Body of pancreas (tissue), 4 donors: ENCODE measurements around the gene TPRX1. TPM values are rescaled to one million over a fixed set of nuclear protein-coding genes. Genes with fewer than 3 reads are reported as not detected.

Experiments
- ATAC-seq: fragments of 150-250 bp; one replicate; pipeline ENCODE4 v1.9.1; 2016
- DNase-seq, 4 donors: peaks; one replicate each; pipeline ENCODE4 v3.0.0-alpha.2; 2019
- H3K27ac ChIP-seq, 4 donors: fragments of 200-600 bp; sonication (generic); 1 replicate in 3 of 4; 2 replicates in 1 of 4; pipeline versions ENCODE4 v1.5.1 to v1.6.1; 2016 to 2019; ENCODE audit warnings: mild to moderate bottlenecking in 1 of 4, mixed read lengths in 1 of 4, moderate library complexity in 1 of 4
- H3K27me3 ChIP-seq, 2 donors: fragments of 200-600 bp; sonication (generic); one replicate each; pipeline ENCODE4 v1.6.0; 2016; ENCODE audit warnings: mild to moderate bottlenecking in 1 of 2
- H3K36me3 ChIP-seq, 2 donors: fragments of 200-600 bp; sonication (generic); replicated peaks in 1 of 2; 2 replicates each; pipeline ENCODE4 v1.5.1; 2016; ENCODE audit warnings: low read depth in 2 of 2; ENCODE audit not compliant: insufficient read depth in 1 of 2
- H3K4me1 ChIP-seq: fragments of 200-600 bp; sonication (generic); one replicate; pipeline ENCODE4 v1.6.0; 2016
- H3K4me3 ChIP-seq, 2 donors: fragments of 200-600 bp; sonication (generic); 1 replicate in 1 of 2; 2 replicates in 1 of 2; pipeline ENCODE4 v1.5.1; 2016 to 2019
- H3K9me3 ChIP-seq, 3 donors: fragments of 200-600 bp; sonication (generic); 1 replicate in 2 of 3; 2 replicates in 1 of 3; pipeline ENCODE4 v1.5.1; 2016
- CTCF ChIP-seq, 7 experiments: fragments of 450-650 bp in 4 of 7; fragments of 200-600 bp in 3 of 7; sonication (generic) in 3 of 7; IDR thresholded peaks; one replicate each; pipeline ENCODE4 v1.5.1; 2016 to 2019; ENCODE audit warnings: antibody characterized with exemption in 7 of 7
- POLR2A ChIP-seq, 3 donors: fragments of 450-650 bp; IDR thresholded peaks; one replicate each; pipeline ENCODE4 v1.6.1; 2016; ENCODE audit warnings: antibody characterized with exemption in 3 of 3, mild to moderate bottlenecking in 2 of 3
- WGBS, 2 donors: methylation state at CpG; one replicate each; pipeline ENCODE4 v1.1.5; 2017; 5-methylcytosine and 5-hydroxymethylcytosine counted together
- intact Hi-C: fragments of 100-400 bp; cut with DNase I; formaldehyde crosslinking; loops from one replicate; pipeline ENCODE4 v1.15.1; 2023
- total RNA-seq, 2 donors: library from RNA; depleted of rRNA; stranded (reverse); fragments of >200 nt; gene quantifications; one replicate each; pipeline ENCODE4 v1.1.0, GENCODE V29; 2016

Gene TPRX1
- total RNA-seq, 2 donors from 2014 or later, result not detected

- DNase-seq (no peak), ATAC-seq (no peak)
- Histone ChIP-seq H3K9me3 (no peaks in the 10 kb centered on the region), H3K4me3 (no peak overlapping the region), H3K27ac (no peak overlapping the region), H3K4me1 (peaks cover 8% of the 10 kb centered on the region), H3K27me3 (no peaks in the 10 kb centered on the region), H3K36me3 (no peaks in the 10 kb centered on the region)
- TF ChIP-seq POLR2A (IDR thresholded peaks at IDR 0.05) (no peak), CTCF (IDR thresholded peaks at IDR 0.05) (no peak)
- intact Hi-C loops, result no loop called here
- 69 to 71% methylated on average over 3 of the region's 3 CpGs for WGBS, 2 donors
Measured at GRCh38 chr19:47769534-47769933, 34.8 kb downstream of the TPRX1 start.

- Histone ChIP-seq H3K4me3 (no peak overlapping the region), H3K9me3 (no peaks in the 10 kb centered on the region), H3K36me3 (no peaks in the 10 kb centered on the region), H3K4me1 (peaks cover 8% of the 10 kb centered on the region), H3K27ac (no peak overlapping the region), H3K27me3 (no peaks in the 10 kb centered on the region)
- TF ChIP-seq POLR2A (IDR thresholded peaks at IDR 0.05) (no peak), CTCF (IDR thresholded peaks at IDR 0.05) (no peak)
- intact Hi-C loops, result no loop called here
- no peak for DNase-seq
- no peak for ATAC-seq
- WGBS, 2 donors, result 69 to 86% methylated on average over 2 of the region's 2 CpGs
Measured at GRCh38 chr19:47768604-47769003, 35.7 kb downstream of the TPRX1 start.

- Histone ChIP-seq H3K4me1 (peaks cover 8% of the 10 kb centered on the region), H3K27ac (no peak overlapping the region), H3K36me3 (no peaks in the 10 kb centered on the region), H3K9me3 (no peaks in the 10 kb centered on the region), H3K4me3 (no peak overlapping the region), H3K27me3 (no peaks in the 10 kb centered on the region)
- TF ChIP-seq POLR2A (IDR thresholded peaks at IDR 0.05), result no peak
- no peak for TF ChIP-seq CTCF (IDR thresholded peaks at IDR 0.05)
- DNase-seq (no peak), ATAC-seq (no peak)
- intact Hi-C loops, result no loop called here
- 81% methylated on average over 2 of the region's 2 CpGs for WGBS, 2 donors
Measured at GRCh38 chr19:47767349-47767748, 37.0 kb downstream of the TPRX1 start.

GRCh38 chr19:47766670-47767069, 37.7 kb downstream of the TPRX1 start:
- Histone ChIP-seq H3K9me3 (no peaks in the 10 kb centered on the region), H3K27ac (no peak overlapping the region), H3K4me1 (peaks cover 8% of the 10 kb centered on the region), H3K36me3 (no peaks in the 10 kb centered on the region), H3K4me3 (no peak overlapping the region), H3K27me3 (no peaks in the 10 kb centered on the region)
- TF ChIP-seq CTCF (IDR thresholded peaks at IDR 0.05) (no peak), POLR2A (IDR thresholded peaks at IDR 0.05) (no peak)
- DNase-seq (no peak), ATAC-seq (no peak)
- intact Hi-C loops, result no loop called here
- WGBS, 2 donors, result 85 to 86% methylated on average over 6 to 7 of the region's 7 CpGs

- Histone ChIP-seq H3K36me3 (no peaks in the 10 kb centered on the region), H3K4me1 (peaks cover 8% of the 10 kb centered on the region), H3K27ac (no peak overlapping the region), H3K4me3 (no peak overlapping the region), H3K9me3 (no peaks in the 10 kb centered on the region), H3K27me3 (no peaks in the 10 kb centered on the region)
- intact Hi-C loops, result no loop called here
- 61 to 100% methylated on average over 1 to 7 of the region's 7 CpGs for WGBS, 2 donors
- DNase-seq (no peak), ATAC-seq (no peak)
- no peak for TF ChIP-seq POLR2A (IDR thresholded peaks at IDR 0.05)
- TF ChIP-seq CTCF (IDR thresholded peaks at IDR 0.05), result no peak
Measured at GRCh38 chr19:47766359-47766620, 38.1 kb downstream of the TPRX1 start.
